DMS114 treated with DMSO at 0.1 percent for 48 hours (cell line): ENCODE results near the gene CPNE6.
"Not testable (repeated sequence)": the region's sequence is repeated elsewhere in the genome, so short reads cannot be mapped to it uniquely, and the experiment has no call there.

Experiments
- DNase-seq: peaks from one replicate; lab custom pipeline; 2025; ENCODE audit not compliant: unreplicated experiment; lab: John Stamatoyannopoulos, UW

The CPNE6 gene

GRCh38 chr14:24071144-24071697 is at the start of gene CPNE6:
Gene CPNE6 (plus strand): TSS chr14:24071562. CDS start chr14:24072937, 1,375 bp downstream.
- DNase-seq = no peak

DNA sequence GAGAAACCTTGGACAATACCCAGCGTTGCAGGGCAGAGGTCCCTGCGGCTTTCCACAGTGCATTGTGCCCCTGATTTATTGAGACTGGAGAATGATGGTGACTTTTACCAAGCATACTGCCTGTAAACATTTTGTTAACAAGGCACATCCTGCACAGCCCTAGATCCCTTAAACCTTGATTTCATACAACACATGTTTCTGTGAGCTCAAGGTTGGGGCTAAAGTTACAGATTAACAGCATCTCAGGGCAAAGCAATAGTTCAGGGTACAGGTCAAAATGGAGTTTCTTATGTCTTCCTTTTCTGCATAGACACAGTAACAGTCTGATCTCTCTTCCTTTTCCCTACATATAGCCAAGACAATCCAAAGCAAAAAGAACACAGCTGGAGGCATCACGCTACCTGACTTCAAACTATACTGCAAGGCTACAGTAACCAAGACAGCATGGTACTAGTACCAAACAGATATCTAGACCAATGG is 46.4 kb upstream of the CPNE6 start:
- DNase-seq = not testable (repeated sequence)

DNA sequence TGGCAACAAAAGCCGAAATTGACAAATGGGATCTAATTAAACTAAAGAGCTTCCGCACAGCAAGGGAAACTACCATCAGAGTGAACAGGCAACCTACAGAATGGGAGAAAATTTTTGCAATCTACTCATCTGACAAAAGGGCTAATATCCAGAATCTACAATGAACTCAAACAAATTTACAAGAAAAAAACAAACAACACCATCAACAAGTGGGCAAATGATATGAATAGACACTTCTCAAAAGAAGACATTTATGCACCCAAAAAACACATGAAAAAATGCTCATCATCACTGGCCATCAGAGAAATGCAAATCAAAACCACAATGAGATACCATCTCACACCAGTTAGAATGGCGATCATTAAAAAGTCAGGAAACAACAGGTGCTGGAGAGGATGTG is 41.7 kb upstream of the CPNE6 start:
- not testable (repeated sequence) for DNase-seq

DNA sequence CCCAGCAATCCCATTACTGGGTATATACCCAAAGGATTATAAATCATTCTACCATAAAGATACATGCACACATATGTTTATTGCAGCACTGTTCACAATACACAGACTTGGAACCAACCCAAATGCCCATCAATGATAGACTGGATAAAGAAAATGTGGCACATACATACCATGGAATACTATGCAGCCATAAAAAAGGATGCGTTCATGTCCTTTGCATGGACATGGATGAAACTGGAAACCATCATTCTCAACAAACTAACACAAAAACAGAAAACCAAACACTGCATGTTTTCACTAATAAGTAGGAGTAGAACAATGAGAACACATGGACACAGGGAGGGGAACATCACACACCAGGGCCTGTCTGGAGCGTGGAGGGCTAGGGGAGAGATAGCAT is 40.0 kb upstream of the CPNE6 start:
- DNase-seq = not testable (repeated sequence)

GRCh38 chr14:24032727-24033418 is 38.5 kb upstream of the CPNE6 start:
- DNase-seq = no peak

- DNase-seq = not testable (repeated sequence)
Measured at GRCh38 chr14:24035769-24036168, 35.6 kb upstream of the CPNE6 start.

DNA sequence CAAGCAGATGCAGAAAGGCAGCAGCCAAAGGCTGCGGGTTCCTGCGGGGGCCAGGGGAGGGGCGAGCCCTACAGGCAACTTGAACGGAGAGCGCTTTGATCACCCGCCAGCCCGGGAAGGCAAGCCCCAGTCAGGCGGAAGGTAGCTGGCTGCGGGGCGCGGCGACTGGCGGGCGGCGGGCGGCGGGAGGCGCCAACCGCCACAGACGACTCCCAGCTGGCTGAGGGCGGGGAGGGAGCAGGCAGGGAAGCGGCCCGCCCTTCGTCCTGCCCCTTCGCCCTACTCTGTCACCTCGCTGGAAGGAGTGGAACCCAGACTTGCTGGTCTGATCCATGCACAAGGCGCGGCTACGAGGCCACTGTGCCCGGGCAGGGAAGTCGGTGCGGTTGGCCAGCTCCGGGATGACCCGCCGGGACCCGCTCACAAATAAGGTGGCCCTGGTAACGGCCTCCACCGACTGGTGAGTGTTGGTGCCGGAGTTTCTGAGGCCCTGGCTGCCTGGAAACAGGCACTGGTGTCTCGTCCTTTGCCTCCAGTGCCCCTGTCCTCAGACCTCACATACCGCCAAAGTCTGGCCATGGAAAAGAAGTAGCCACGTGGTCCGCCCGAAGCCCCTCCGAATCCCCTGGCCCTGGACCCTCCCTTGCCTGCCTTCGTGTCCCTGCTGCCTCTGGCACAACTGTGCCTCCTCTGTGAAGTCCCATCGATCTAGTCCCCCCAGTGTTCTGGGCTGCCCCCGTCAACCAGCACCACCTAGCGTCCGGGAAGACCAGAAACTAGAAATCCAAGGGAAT is 35.0 kb upstream of the CPNE6 start:
- DNase-seq = no peak

DNA sequence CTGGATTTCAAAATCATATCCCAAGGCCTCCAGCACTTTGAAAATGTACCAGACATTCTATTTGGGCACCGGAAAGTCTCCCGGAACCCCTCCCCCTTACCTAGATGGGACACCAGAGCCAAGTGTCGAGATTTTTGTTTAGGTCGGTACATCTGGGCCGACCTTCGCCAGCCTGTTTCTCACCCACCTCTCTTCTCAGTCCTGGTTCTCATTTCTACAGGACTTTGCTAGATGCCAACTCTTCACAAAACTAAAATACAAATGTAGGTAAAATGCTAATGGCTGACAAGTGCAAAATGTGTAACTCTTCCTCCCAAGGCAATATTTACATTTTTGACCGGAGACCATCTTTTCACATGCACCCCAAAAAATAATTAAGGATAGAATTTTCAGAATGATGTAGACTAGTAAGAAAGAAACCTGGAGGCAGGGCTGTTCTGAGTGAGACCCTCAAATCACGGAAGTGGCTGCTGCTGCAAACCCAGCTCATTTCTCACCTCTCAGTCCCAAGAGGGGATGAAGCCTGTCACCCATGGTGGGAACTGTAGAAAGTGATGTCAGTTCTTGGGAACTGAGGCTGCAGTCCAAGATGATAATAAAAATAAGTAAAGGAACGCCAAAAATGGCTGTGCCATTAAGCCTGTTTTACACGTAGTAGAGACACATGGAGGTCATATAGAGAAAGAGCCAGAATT is 34.3 kb upstream of the CPNE6 start:
- not testable (repeated sequence) for DNase-seq

GRCh38 chr14:24037658-24038037 is 33.7 kb upstream of the CPNE6 start:
- DNase-seq = no peak

GRCh38 chr14:24038686-24039085 is 32.7 kb upstream of the CPNE6 start:
- no peak for DNase-seq

- no peak for DNase-seq
Measured at GRCh38 chr14:24040692-24041091, 30.7 kb upstream of the CPNE6 start.

GRCh38 chr14:24042746-24043145 is 28.6 kb upstream of the CPNE6 start:
- no peak for DNase-seq

DNA sequence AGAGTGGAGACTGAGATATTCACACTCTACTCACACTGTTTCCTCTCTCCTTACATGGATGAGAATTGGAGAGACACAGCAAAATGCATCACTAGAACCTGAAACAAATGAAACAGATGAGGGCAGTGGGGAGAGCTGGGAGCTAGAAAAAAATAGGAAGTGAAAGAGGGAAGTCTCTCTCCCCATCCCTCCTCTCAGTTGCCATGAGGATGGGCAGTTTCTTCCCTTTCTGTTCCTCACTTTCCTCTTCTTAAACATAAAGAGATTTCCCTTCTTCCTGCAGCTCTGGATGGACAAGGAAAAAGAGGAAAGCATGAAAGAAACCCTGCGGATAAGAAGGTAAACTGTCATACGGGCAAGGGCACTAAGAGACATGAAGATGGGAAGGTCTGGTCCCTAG is 22.4 kb upstream of the CPNE6 start:
- not testable (repeated sequence) for DNase-seq

GRCh38 chr14:24050753-24051152 is 20.6 kb upstream of the CPNE6 start:
- DNase-seq = not testable (repeated sequence)

- DNase-seq = no peak
Measured at GRCh38 chr14:24051176-24051788, 20.1 kb upstream of the CPNE6 start.

DNA sequence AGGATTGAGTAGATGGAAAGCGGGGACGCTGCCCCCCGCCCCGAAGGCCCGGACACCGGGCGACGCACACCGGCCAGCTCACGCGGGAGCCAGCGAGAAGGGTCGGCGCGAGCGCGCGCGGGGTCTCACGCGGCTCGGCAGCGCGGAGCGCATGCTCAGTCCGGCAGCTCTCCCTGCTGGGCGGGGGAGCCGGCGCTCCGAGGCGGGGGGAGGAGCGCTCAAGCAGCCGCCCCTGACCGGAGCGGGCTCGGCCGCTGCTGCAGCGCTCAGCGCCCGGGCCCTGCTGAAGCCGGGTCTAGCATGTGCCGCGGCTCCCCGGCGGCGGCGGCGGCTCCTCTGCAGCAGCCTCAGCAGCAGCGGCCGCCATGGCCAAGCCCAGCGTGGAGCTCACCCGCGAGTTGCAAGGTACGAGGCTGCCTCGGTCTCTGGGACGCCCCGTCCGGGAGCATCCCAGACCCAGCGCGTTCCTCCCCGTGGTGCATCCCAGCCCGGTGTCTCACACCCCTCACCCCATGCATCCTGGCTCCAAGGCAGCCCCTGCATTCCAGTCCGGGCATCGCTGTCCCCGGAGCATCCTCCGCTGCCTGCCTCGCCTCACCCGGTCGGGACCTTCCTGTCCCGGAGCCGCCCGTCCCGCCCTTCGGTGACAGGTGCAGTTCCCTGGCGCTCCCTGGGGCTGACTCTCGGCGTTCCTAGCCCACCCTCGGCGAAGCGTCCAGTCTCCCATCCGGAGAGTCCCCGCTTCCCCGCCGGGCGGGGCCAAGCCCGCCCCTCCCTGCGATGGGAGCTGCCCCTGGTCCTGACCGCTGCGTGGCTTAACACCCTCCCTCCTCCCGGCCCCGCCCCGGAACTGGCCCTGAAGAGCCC is 19.3 kb upstream of the CPNE6 start, which contains the start of gene CARMIL3:
Gene CARMIL3 (plus strand): TSS at position 221 of the 867 bp plus-strand sequence. CDS start 145 bp downstream, at position 366.
- peak; percentile 31 for DNase-seq

DNA sequence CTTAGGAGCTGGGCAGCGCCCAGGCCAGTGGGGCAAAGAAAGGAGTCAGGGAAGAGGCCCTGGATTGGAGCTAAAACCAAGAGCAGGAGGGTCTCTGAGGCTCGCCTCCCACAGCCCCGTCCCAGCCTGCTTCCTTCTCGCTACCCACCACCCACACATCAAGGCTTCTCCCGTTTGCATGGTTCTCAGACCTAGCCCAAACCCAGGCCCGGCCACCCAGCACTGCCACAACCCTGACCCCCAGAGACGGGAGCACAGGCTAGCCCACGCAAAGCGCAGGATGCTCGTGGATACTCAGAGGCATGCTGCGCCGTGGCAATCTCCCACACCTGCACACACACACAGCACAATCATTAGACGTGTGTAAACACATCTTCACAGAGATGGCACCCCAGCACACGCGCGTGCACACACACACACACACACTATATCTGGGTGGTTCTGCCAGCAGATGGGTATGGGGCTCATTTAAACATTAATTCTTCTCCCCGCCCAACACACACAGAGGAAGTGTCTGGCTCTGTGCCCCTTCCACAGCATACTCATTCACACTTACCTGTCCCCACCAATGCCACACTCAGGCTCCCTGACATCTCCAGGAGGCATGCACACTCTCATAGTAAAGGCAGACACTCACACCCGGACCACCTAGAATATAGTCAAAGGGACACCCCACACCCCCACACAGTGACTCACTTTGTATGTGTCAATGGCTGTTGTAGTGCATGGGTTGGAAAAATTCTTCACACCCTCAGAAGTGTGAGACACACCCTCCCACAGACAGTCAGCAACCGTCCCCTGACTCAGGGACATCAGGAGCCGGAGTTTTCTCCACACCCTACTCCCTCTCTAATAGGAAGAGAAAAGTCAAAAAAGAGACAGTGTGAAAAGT is 18.5 kb upstream of the CPNE6 start:
- DNase-seq = no peak

DNA sequence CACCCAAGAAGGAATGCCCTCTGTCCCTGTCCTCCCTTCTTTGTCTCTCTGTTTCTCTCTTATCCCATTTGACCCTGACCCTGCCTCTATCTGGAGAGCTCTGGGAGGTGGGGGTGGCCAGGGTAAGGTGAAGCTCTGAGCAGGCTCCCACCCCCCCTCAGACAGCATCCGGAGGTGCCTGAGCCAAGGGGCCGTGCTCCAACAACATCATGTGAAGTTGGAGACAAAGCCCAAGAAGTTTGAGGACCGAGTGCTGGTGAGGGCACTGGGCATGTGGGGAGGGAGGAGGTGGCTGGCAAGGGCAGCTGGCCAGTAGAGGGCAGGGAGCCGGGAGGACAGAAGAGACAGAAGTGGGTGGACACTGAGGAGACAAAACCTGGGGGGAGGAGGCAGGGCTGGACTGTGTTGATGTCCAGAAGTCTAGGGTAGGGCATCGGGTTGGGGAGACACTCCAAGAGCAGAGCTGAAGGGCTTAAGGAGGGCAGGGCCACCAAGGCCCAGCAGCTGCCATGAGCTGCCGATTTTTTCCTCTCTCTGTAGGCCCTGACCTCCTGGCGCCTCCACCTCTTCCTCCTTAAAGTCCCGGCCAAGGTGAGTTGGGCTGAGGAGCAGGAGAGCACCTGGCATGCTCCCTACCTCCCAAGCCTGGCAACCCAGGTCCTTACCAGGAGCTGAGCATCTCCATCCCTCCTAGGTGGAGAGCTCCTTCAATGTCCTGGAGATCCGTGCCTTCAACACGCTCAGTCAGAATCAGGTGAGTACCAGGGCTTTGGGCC is 17.6 kb upstream of the CPNE6 start:
- no peak for DNase-seq
